Measurements from ENCODE around the gene CXCL8. TPM values are rescaled to one million over a fixed set of nuclear protein-coding genes. Genes with fewer than 3 reads are reported as not detected.
A peak's percentile ranks its signal among the peaks of the same experiment; 100 is the strongest.
"Not testable (repeated sequence)": the region's sequence is repeated elsewhere in the genome, so short reads cannot be mapped to it uniquely, and the experiment has no call there.

CXCL8 gene
- not detected in 2 replicates for total RNA-seq (2014; rRNA removed; shearing (Covaris generic))

DNA sequence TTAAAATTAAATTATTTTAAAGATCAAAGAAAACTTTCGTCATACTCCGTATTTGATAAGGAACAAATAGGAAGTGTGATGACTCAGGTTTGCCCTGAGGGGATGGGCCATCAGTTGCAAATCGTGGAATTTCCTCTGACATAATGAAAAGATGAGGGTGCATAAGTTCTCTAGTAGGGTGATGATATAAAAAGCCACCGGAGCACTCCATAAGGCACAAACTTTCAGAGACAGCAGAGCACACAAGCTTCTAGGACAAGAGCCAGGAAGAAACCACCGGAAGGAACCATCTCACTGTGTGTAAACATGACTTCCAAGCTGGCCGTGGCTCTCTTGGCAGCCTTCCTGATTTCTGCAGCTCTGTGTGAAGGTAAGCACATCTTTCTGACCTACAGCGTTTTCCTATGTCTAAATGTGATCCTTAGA lies at the start of gene CXCL8:
Gene CXCL8 (plus strand): TSS at position 217 of the 426 bp plus-strand sequence. CDS start 90 bp downstream, at position 307.
- Histone ChIP-seq H3K4me3 (ENCODE audit: insufficient read depth, low read depth, low read length) (no peak within 1 kb of the TSS), H3K27me3 (ENCODE audit: control insufficient read depth, insufficient read depth, low read length) (no peaks in the 10 kb centered on the region), H3K36me3 (replicated peaks; ENCODE audit: control insufficient read depth, insufficient read depth, low read length) (no peaks in the 10 kb centered on the region)
- no peak for DNase-seq

DNA sequence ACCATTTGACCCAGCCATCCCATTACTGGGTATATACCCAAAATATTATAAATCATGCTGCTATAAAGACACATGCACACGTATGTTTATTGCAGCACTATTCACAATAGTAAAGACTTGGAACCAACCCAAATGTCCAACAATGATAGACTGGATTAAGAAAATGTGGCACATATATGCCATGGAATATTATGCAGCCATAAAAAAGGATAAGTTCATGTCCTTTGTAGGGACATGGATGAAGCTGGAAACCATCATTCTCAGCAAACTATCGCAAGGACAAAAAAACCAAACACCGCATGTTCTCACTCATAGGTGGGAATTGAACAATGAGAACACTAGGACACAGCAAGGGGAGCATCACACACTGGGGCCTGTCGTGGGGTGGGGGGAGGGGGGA lies 49.2 kb upstream of the CXCL8 start:
- not testable (repeated sequence) for H3K36me3 ChIP-seq (replicated peaks; ENCODE audit: control insufficient read depth, insufficient read depth, low read length); H3K27me3 ChIP-seq (ENCODE audit: control insufficient read depth, insufficient read depth, low read length); DNase-seq; H3K4me3 ChIP-seq (ENCODE audit: insufficient read depth, low read depth, low read length)

DNA sequence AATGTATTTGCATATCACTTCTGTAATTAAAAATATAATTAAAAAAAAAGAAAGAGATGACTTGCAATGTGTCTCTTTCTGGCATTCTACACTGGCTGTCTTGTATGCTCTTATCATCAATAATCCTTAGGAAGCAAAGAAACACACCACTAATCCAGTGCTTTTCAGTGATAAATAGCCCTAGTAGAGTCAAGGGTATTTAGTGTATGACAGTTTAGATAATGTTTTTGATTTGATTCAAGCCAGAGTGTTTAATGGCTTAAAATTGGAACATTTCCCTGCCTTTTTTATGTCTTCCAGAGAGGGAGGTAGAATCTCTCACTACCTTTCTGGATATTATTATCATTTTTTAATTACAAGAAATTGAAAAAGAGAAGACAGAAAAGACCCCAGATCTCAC lies 48.6 kb upstream of the CXCL8 start:
- DNase-seq: no peak
- H3K4me3 ChIP-seq (ENCODE audit: insufficient read depth, low read depth, low read length): no peak overlapping the region
- no peaks in the 10 kb centered on the region for H3K36me3 ChIP-seq (replicated peaks; ENCODE audit: control insufficient read depth, insufficient read depth, low read length)
- no peaks in the 10 kb centered on the region for H3K27me3 ChIP-seq (ENCODE audit: control insufficient read depth, insufficient read depth, low read length)

DNA sequence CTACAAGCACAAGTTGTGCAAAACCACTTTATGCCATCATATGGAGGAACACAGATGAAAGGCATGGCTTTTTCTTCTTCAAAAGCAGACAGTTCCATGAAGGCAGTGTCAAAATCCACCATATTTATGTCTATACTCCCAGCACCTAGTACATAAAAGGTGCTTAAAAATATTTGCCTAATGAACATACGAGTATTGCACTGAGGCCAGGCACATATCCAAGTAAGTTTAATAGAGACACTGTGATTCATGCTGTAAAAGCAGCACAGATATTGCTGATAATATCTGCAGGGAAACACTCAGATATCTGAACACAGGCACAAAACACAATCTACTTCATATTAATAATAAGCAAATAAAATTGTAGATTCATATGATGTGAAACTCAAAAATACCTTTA lies 48.1 kb upstream of the CXCL8 start:
- DNase-seq: no peak
- no peaks in the 10 kb centered on the region for H3K27me3 ChIP-seq (ENCODE audit: control insufficient read depth, insufficient read depth, low read length)
- H3K4me3 ChIP-seq (ENCODE audit: insufficient read depth, low read depth, low read length): no peak overlapping the region
- H3K36me3 ChIP-seq (replicated peaks; ENCODE audit: control insufficient read depth, insufficient read depth, low read length): no peaks in the 10 kb centered on the region

DNA sequence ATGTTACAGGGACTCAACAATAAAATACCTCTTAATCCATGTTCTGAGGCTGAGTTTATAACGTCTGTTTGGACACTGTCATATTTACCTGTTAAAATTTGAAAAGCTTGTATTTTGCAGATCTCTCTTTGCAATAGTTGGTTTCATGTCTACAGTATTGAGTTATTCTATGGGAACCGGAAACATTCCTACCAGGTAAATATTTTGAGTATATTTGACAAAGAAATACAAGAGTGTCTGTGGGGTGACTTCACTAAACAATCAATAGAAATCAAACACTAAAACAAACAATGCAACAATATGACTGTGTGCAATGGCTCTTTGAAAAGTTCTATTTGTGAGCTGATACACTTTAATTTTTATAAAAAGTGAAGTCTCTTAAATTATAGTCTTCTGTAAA lies 47.7 kb upstream of the CXCL8 start:
- no peak overlapping the region for H3K4me3 ChIP-seq (ENCODE audit: insufficient read depth, low read depth, low read length)
- no peaks in the 10 kb centered on the region for H3K36me3 ChIP-seq (replicated peaks; ENCODE audit: control insufficient read depth, insufficient read depth, low read length)
- H3K27me3 ChIP-seq (ENCODE audit: control insufficient read depth, insufficient read depth, low read length): no peaks in the 10 kb centered on the region
- no peak for DNase-seq

DNA sequence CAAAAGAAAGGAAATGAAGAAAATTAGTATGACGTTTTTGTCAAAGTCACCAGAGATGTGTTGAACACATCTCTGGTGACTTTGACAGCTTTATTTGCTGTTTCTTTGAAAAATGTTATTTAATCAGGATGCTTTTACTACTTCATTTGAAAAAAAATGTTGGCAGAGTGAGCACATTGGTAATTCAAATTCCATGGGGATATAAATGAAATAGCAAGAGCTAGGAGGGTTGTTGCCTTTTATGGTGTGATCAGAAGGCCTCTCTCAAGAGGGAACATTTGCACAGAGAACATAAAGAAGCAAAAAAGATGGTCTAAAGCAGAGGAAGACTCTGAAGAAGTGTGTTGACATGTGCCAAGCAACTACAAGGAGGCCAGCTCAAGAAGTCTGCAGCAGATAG lies 46.6 kb upstream of the CXCL8 start:
- H3K36me3 ChIP-seq (replicated peaks; ENCODE audit: control insufficient read depth, insufficient read depth, low read length): no peaks in the 10 kb centered on the region
- H3K4me3 ChIP-seq (ENCODE audit: insufficient read depth, low read depth, low read length): no peak overlapping the region
- H3K27me3 ChIP-seq (ENCODE audit: control insufficient read depth, insufficient read depth, low read length): no peaks in the 10 kb centered on the region
- no peak for DNase-seq

DNA sequence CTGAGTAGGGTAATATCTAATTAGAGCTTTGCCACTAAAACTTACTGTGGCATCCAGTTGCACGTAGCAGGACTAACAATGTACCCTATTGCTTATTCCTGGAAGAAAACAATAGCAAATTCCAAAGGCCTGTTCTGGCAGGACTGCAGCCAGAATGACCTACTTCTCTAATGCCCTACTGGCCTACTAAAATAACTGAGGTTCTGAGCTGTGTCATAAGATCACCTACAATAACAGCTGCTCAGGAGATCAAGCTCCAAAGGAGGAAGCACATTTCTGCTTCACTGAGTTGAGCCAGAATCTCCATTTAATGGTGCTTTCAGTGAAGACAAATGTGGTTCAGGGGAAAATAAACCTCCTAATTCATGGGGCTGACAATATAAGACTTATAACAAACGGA lies 42.2 kb upstream of the CXCL8 start:
- DNase-seq: no peak
- Histone ChIP-seq H3K27me3 (ENCODE audit: control insufficient read depth, insufficient read depth, low read length) (no peaks in the 10 kb centered on the region), H3K36me3 (replicated peaks; ENCODE audit: control insufficient read depth, insufficient read depth, low read length) (no peaks in the 10 kb centered on the region)

DNA sequence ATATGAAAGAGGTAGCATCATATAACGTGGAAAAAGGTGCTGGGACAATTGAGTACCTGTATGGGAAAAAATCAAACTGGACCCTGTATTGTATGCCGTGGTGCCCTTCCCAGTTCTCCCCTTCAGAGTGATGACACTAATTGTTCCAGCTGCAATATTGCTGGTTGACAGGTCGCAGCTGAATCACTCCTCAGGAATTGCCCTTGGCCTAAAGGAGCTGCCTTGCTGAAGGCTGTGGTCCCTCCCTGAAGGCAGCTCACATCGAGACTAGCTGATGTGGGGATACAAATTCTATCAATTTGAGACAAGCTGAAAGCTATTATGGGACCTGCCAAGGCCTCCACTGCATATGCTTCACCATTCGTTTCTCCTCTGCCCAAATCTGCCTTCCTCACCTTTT lies 39.3 kb upstream of the CXCL8 start:
- DNase-seq: no peak
- H3K27me3 ChIP-seq (ENCODE audit: control insufficient read depth, insufficient read depth, low read length): no peaks in the 10 kb centered on the region
- no peaks in the 10 kb centered on the region for H3K36me3 ChIP-seq (replicated peaks; ENCODE audit: control insufficient read depth, insufficient read depth, low read length)
- H3K4me3 ChIP-seq (ENCODE audit: insufficient read depth, low read depth, low read length): no peak overlapping the region

More for the DNA sequence above, 42.2 kb upstream of the CXCL8 start:
- H3K4me3 ChIP-seq (ENCODE audit: insufficient read depth, low read depth, low read length): no peak overlapping the region

DNA sequence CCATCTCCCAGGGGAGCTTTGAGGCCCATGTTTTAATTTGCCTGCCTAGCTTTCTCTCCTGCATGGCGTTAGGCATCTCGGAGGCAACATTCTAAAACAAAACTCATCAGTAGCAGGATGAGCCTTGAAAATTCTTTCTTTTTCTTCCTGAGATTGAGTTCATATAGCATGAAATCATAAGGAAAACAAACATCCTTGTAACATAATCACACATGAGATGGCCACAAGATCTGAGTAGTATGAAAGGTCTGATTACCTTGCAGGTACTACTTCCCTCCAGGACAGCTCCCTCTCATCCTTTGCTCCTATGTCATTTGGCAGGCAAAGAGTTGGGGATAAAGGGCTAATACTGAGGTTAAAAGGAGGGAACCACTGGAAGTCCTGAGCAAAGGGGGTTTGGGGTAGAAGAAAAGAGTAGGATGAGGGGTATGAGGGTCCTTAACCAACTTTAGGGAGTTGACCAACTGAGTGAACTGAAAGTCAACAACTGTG lies 37.5 kb upstream of the CXCL8 start:
- H3K36me3 ChIP-seq (replicated peaks; ENCODE audit: control insufficient read depth, insufficient read depth, low read length): no peaks in the 10 kb centered on the region
- DNase-seq: no peak
- H3K27me3 ChIP-seq (ENCODE audit: control insufficient read depth, insufficient read depth, low read length): no peaks in the 10 kb centered on the region
- H3K4me3 ChIP-seq (ENCODE audit: insufficient read depth, low read depth, low read length): no peak overlapping the region

DNA sequence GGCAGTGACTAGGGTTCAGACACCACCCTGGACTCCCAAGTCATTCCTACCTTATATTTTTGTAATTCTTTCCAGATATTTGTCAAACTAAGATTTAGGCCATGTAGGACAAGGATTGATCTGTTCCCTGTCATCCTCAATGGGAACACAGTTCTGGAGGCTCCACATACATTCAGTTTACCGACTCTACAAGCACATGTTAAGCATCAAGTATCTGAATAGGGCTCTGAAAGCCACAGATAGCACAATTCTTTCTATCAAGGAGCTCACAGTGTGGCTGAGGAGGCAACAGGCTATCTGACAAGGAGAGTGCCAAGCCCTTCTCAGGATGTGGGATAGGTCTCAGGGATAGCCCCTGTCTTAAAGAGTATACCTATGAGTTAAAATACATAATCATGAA lies 37.0 kb upstream of the CXCL8 start:
- DNase-seq: no peak
- no peaks in the 10 kb centered on the region for H3K27me3 ChIP-seq (ENCODE audit: control insufficient read depth, insufficient read depth, low read length)
- H3K36me3 ChIP-seq (replicated peaks; ENCODE audit: control insufficient read depth, insufficient read depth, low read length): no peaks in the 10 kb centered on the region
- no peak overlapping the region for H3K4me3 ChIP-seq (ENCODE audit: insufficient read depth, low read depth, low read length)

DNA sequence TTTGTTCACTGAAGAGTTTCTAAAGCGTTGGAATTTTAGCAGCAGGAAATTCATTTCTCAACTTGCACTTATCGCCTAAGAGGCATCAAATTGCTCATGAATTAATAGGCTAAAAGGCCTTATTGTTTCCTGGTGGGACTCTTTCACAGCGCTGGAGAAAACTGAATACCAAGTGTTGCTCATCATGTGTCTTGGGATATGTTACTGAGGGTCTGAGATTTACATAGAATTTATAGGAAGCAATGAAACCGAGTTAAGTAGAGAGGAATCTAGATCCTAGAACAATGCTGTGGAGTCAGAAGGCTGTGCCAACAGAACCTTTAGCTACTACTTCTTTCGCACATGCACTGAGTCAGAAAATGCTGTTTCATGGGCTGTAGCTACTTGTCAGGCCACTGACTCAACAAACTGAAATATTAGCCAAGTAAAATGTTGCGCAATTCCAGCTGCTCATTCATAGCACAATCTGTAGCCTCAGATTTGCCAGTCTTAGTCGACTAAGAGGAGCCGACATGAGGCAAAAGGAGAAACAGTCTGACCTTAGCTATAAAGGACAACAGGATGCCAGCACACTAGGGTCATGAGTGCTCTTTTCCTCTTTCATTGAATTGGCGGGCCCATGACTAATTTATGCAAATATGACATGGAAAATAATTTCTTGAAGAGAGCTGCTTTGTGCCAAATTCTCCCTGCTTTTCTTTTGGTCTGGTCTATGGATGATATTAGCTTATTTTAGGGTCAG lies 35.9 kb upstream of the CXCL8 start:
- DNase-seq: no peak
- Histone ChIP-seq H3K27me3 (ENCODE audit: control insufficient read depth, insufficient read depth, low read length) (no peaks in the 10 kb centered on the region), H3K36me3 (replicated peaks; ENCODE audit: control insufficient read depth, insufficient read depth, low read length) (no peaks in the 10 kb centered on the region), H3K4me3 (ENCODE audit: insufficient read depth, low read depth, low read length) (no peak overlapping the region)

DNA sequence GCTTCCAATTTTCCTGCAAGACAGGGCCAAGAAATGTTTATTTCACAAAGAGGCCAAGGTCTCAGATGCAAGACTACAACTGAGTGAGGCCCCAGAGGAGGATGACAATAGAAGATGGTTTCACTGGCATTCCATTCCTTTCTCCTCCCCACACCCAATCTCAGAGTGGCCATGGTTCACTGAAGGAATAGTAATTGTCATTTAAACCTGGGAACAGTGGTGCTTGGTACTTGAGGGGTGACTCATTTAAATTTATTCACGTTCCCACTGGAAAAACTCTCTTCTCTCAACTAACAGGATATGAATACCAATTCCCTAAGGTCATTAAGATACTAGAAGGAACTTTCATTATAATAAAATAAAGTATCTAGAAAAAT lies 35.3 kb upstream of the CXCL8 start:
- no peaks in the 10 kb centered on the region for H3K27me3 ChIP-seq (ENCODE audit: control insufficient read depth, insufficient read depth, low read length)
- no peaks in the 10 kb centered on the region for H3K36me3 ChIP-seq (replicated peaks; ENCODE audit: control insufficient read depth, insufficient read depth, low read length)
- H3K4me3 ChIP-seq (ENCODE audit: insufficient read depth, low read depth, low read length): no peak overlapping the region
- peak; percentile 4 for DNase-seq

DNA sequence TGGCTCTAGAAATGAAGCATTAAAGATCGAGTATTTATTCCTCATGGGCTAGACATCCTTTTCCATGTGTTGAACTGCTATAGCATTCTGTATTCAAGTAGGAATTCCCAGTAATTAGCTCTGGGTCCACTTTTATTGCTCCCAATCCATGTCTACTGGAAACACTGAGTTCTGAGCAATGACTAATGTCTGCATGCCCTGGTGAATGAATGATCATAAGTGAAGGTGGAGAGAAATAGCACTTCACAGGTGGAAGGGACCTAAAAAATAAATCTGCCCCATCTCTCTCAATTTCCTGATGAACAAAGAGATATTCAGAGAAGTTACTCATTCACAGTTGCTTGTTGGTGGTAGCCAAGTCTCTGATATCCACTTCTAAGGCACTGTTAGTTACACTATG lies 34.6 kb upstream of the CXCL8 start:
- H3K4me3 ChIP-seq (ENCODE audit: insufficient read depth, low read depth, low read length): no peak overlapping the region
- H3K27me3 ChIP-seq (ENCODE audit: control insufficient read depth, insufficient read depth, low read length): no peaks in the 10 kb centered on the region
- DNase-seq: no peak
- H3K36me3 ChIP-seq (replicated peaks; ENCODE audit: control insufficient read depth, insufficient read depth, low read length): no peaks in the 10 kb centered on the region

DNA sequence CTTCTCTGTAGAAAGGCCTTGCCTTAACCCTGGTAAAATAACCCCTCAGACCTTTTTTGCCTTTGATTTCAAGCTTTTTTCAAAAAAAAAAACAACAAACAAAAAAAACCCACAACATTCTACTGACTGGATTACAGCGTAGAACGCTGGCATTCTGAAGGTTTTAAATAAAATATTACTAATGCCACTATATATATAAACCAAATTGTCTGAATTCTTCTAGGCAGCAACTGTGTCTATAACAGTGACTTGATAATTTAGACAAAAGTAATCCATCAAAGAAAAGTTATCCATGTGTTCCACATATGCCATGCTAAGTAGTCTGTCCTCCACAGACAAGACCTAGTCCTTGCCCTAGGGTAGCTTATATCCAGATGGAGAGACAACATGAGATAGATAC lies 33.6 kb upstream of the CXCL8 start:
- H3K27me3 ChIP-seq (ENCODE audit: control insufficient read depth, insufficient read depth, low read length): no peaks in the 10 kb centered on the region
- DNase-seq: no peak
- H3K4me3 ChIP-seq (ENCODE audit: insufficient read depth, low read depth, low read length): no peak overlapping the region
- H3K36me3 ChIP-seq (replicated peaks; ENCODE audit: control insufficient read depth, insufficient read depth, low read length): no peaks in the 10 kb centered on the region

DNA sequence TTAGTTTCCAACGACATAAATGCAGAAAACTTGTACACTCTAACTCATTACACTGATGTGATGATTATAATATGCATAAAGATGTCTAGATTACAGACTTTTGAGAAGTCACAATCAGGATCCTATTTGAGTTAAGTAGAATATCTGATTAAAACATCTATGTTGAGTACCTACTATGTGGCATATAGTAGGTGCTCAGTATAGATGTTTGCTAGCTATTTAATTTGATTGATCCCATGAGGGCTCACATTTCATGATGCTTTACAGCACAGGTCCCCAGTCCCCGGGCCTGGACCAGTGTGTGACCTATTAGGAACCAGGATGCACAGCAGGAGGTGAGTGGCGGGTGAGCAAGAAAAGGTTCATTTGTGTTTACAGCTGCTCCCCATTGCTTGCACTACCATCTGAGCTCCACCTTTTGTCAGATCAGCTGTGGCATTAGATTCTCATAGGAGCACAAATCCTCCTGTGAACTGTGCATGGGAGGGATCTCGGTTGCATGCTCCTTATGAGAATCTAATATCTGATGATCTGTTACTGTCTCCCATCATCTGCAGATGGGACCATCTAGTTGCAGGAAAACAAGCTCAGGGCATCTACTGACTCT lies 33.0 kb upstream of the CXCL8 start:
- H3K36me3 ChIP-seq (replicated peaks; ENCODE audit: control insufficient read depth, insufficient read depth, low read length): no peaks in the 10 kb centered on the region
- no peak for DNase-seq
- H3K4me3 ChIP-seq (ENCODE audit: insufficient read depth, low read depth, low read length): no peak overlapping the region
- no peaks in the 10 kb centered on the region for H3K27me3 ChIP-seq (ENCODE audit: control insufficient read depth, insufficient read depth, low read length)
